K562 (cell line): Measurements from ENCODE around the gene SLC25A21. TPM values are rescaled to one million over a fixed set of nuclear protein-coding genes. Genes with fewer than 3 reads are reported as not detected.

Experiments used
- EGR1 ChIP-seq: fragments of 450-650 bp; conservative IDR thresholded peaks from 2 replicates; pipeline ENCODE4 v1.6.1; 2017; ENCODE audit warnings: mild to moderate bottlenecking
- GTF2F1 ChIP-seq: IDR thresholded peaks from 2 replicates; pipeline ENCODE4 v1.6.1; 2011; ENCODE audit warnings: low read depth, low read length, improper control_type of control experiment
- L3MBTL2 ChIP-seq: fragments of 450-650 bp; IDR thresholded peaks from 2 replicates; pipeline ENCODE4 v1.6.1; 2016; ENCODE audit warnings: mild to moderate bottlenecking, moderate library complexity
- MGA ChIP-seq: fragments of 450-650 bp; IDR thresholded peaks from 2 replicates; pipeline ENCODE4 v1.6.1; 2016; ENCODE audit warnings: mild to moderate bottlenecking, moderate library complexity
- NCOA2 ChIP-seq, 2 experiments: fragments of 450-650 bp; IDR thresholded peaks; 2 replicates each; pipeline ENCODE4 v1.6.1; 2018; ENCODE audit warnings: mild to moderate bottlenecking in 2 of 2, moderate library complexity in 1 of 2; ENCODE audit not compliant: partially characterized antibody in 2 of 2
- NONO ChIP-seq, 2 experiments: fragments of 200-400 bp in 1 of 2; fragments of 450-650 bp in 1 of 2; formaldehyde crosslinking in 1 of 2; IDR thresholded peaks; 2 replicates each; pipeline ENCODE4 v1.6.1; 2017; ENCODE audit warnings: low read depth in 2 of 2, mild to moderate bottlenecking in 2 of 2, moderate library complexity in 2 of 2, low read length in 1 of 2
- NR2F6 ChIP-seq: fragments of 450-650 bp; formaldehyde crosslinking; IDR thresholded peaks from 2 replicates; pipeline ENCODE4 v1.4.0; 2020; ENCODE audit warnings: mild to moderate bottlenecking
- SIN3B ChIP-seq: fragments of 450-650 bp; IDR thresholded peaks from 2 replicates; pipeline ENCODE4 v1.6.1; 2017; ENCODE audit warnings: low read depth, mild to moderate bottlenecking, moderate library complexity
- ZBTB1 ChIP-seq: sonication (generic); formaldehyde crosslinking; IDR thresholded peaks from 2 replicates; pipeline ENCODE4 v1.8.1; 2023; ENCODE audit warnings: missing genetic modification reagents, low read depth, mild to moderate bottlenecking, borderline replicate concordance
- ZNF639 ChIP-seq, 2 experiments: fragments of 200-800 bp in 1 of 2; sonication (Bioruptor generic) in 1 of 2; sonication (generic) in 1 of 2; formaldehyde crosslinking in 1 of 2; IDR thresholded peaks in 1 of 2; conservative IDR thresholded peaks in 1 of 2; 2 replicates each; pipeline versions ENCODE4 v1.5.0 to v1.6.1; 2016 to 2020; ENCODE audit warnings: missing compliant biosample characterization in 1 of 2, missing genetic modification characterization in 1 of 2, missing genetic modification reagents in 1 of 2
- ZNF655 ChIP-seq: fragments of 250-450 bp; sonication (Bioruptor Pico); IDR thresholded peaks from 2 replicates; pipeline ENCODE4 v1.5.0; 2021
- ZSCAN29 ChIP-seq: fragments of 450-650 bp; IDR thresholded peaks from 2 replicates; pipeline ENCODE4 v1.6.1; 2017
- polyA plus RNA-seq, 8 experiments: library from polyadenylated mRNA; depleted of rRNA in 4 of 8; stranded (reverse) in 5 of 8; unstranded in 3 of 8; fragments of >200 nt; fragmentation: Nextera tagmentation in 2 of 8; fragmentation: Illumina TruSeq in 1 of 8; extraction: Ambion mirVana in 2 of 8; extraction: Trizol in 1 of 8; gene quantifications; 2 replicates each; pipeline versions ENCODE4 v1.2.1 to v1.2.3, GENCODE V29; 2011 to 2014; ENCODE audit warnings: inconsistent platforms in 1 of 8, missing spikeins in 1 of 8
- total RNA-seq, 7 experiments: library from RNA; depleted of rRNA in 6 of 7; stranded (reverse); fragments of >200 nt in 6 of 7; fragmentation: Illumina TruSeq in 2 of 7; extraction: Trizol in 2 of 7; gene quantifications; 2 replicates each; pipeline versions ENCODE4 v1.2.1 to v1.2.3, GENCODE V29; 2011 to 2021; ENCODE audit warnings: low replicate concordance in 1 of 7

The SLC25A21 gene
- total and polyA plus RNA-seq, 9 of the 15 experiments (the other 6 are each of a cell fraction or from before 2014, with no cell fraction given) = 15.2 to 46.7 (median 28.7) TPM

- TF ChIP-seq MGA (peak; percentile 40; the same call in 1 of the 2 replicates), EGR1 (no peak), ZSCAN29 (no peak), NR2F6 (CRISPR knock-in tag) (no peak), SIN3B (no peak), ZBTB1 (CRISPR knock-in tag) (no peak), ZNF639 (CRISPR knock-in tag; conservative IDR thresholded peaks at IDR 0.05 in 1 of 2, IDR thresholded peaks at IDR 0.05 in 1 of 2) (no peak), NCOA2 (IDR thresholded peaks at IDR 0.05; ENCODE audit: partially characterized antibody in 2 of 2) (no peak), L3MBTL2 (peak; percentile 63), ZNF655 (CRISPR knock-in tag) (no peak), GTF2F1 (no peak), NONO (IDR thresholded peaks at IDR 0.05; ENCODE audit: low read depth in 2 of 2, low read length in 1 of 2) (no peak)
These were observed 524.3 kb downstream of the SLC25A21 start (continued) for GRCh38 chr14:36647824-36648753.
